ENCODE measurements around the gene PHAF1. TPM values are rescaled to one million over a fixed set of nuclear protein-coding genes. Genes with fewer than 3 reads are reported as not detected.

The PHAF1 gene
- total and polyA plus RNA-seq, 2 of the 13 experiments (the other 11 are each of a cell fraction or from before 2014, with no cell fraction given), result 48.3 to 174 TPM

DNA sequence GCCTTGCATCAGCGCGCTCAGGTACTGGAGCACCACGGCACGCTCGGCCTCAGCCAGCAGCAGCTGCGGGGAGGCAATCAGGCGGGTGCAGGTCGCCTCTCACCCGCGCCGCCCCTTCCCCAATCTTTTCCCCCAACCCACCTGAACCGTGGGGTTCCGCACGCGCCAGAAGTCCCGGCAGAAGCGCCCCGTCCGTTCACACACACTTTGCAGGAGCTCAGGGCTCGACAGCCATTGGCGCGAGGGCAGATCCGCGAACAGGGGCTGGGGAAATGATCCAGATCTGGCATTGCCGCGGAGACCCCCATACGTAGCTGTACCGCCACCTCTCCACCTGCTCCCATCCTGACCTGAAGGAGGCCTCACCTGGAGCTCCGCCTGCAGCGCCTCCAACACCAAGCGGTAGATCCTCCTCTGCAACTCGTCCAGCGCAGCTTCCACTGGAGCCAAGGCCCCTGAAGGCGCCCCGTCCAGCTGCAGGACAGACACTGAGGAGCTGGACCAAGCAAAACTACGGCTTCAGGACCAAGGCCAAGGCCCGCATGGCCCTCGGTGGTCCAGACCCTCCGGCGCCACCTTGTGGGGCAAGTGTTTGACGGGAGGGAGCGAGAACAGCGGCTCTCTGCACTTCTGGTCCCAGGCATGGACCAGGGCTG is 75.4 kb downstream of the PHAF1 start (continued):
- TF ChIP-seq, protein P1, sequence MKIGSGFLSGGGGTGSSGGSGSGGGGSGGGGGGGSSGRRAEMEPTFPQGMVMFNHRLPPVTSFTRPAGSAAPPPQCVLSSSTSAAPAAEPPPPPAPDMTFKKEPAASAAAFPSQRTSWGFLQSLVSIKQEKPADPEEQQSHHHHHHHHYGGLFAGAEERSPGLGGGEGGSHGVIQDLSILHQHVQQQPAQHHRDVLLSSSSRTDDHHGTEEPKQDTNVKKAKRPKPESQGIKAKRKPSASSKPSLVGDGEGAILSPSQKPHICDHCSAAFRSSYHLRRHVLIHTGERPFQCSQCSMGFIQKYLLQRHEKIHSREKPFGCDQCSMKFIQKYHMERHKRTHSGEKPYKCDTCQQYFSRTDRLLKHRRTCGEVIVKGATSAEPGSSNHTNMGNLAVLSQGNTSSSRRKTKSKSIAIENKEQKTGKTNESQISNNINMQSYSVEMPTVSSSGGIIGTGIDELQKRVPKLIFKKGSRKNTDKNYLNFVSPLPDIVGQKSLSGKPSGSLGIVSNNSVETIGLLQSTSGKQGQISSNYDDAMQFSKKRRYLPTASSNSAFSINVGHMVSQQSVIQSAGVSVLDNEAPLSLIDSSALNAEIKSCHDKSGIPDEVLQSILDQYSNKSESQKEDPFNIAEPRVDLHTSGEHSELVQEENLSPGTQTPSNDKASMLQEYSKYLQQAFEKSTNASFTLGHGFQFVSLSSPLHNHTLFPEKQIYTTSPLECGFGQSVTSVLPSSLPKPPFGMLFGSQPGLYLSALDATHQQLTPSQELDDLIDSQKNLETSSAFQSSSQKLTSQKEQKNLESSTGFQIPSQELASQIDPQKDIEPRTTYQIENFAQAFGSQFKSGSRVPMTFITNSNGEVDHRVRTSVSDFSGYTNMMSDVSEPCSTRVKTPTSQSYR (CRISPR knock-in tag; IDR thresholded peaks at IDR 0.05; ENCODE audit: borderline replicate concordance), result peak; percentile 68
- TF ChIP-seq HES4 (CRISPR knock-in tag; IDR thresholded peaks at IDR 0.05; ENCODE audit: borderline replicate concordance) (peak; percentile 50; the same call in 1 of the 2 replicates), KLF16 (CRISPR knock-in tag; IDR thresholded peaks at IDR 0.05) (peak; percentile 86 to 99; a peak in 3 of 4 replicates), ZNF652 (CRISPR knock-in tag; IDR thresholded peaks at IDR 0.05; ENCODE audit: borderline replicate concordance, low read depth) (peak; percentile 68; the same call in 1 of the 2 replicates), SP5 (CRISPR knock-in tag; IDR thresholded peaks at IDR 0.05; ENCODE audit: borderline replicate concordance, low read depth) (peak; percentile 76), SMAD1 (CRISPR knock-in tag; IDR thresholded peaks at IDR 0.05; ENCODE audit: borderline replicate concordance, low read depth) (peak; percentile 97; the same call in 1 of the 2 replicates), ZMAT3 (CRISPR knock-in tag; conservative IDR thresholded peaks at IDR 0.05) (peak; percentile 96), ZNF703 (CRISPR knock-in tag; IDR thresholded peaks at IDR 0.05; ENCODE audit: borderline replicate concordance) (no peak)
- TF ChIP-seq, protein P2, sequence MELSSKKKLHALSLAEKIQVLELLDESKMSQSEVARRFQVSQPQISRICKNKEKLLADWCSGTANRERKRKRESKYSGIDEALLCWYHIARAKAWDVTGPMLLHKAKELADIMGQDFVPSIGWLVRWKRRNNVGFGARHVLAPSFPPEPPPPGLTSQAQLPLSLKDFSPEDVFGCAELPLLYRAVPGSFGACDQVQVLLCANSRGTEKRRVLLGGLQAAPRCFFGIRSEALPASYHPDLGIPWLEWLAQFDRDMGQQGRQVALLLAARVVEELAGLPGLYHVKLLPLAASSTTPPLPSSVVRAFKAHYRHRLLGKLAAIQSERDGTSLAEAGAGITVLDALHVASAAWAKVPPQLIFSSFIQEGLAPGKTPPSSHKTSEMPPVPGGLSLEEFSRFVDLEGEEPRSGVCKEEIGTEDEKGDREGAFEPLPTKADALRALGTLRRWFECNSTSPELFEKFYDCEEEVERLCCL (CRISPR knock-in tag; IDR thresholded peaks at IDR 0.05; ENCODE audit: borderline replicate concordance), result peak; percentile 96
- TF ChIP-seq, protein P3, sequence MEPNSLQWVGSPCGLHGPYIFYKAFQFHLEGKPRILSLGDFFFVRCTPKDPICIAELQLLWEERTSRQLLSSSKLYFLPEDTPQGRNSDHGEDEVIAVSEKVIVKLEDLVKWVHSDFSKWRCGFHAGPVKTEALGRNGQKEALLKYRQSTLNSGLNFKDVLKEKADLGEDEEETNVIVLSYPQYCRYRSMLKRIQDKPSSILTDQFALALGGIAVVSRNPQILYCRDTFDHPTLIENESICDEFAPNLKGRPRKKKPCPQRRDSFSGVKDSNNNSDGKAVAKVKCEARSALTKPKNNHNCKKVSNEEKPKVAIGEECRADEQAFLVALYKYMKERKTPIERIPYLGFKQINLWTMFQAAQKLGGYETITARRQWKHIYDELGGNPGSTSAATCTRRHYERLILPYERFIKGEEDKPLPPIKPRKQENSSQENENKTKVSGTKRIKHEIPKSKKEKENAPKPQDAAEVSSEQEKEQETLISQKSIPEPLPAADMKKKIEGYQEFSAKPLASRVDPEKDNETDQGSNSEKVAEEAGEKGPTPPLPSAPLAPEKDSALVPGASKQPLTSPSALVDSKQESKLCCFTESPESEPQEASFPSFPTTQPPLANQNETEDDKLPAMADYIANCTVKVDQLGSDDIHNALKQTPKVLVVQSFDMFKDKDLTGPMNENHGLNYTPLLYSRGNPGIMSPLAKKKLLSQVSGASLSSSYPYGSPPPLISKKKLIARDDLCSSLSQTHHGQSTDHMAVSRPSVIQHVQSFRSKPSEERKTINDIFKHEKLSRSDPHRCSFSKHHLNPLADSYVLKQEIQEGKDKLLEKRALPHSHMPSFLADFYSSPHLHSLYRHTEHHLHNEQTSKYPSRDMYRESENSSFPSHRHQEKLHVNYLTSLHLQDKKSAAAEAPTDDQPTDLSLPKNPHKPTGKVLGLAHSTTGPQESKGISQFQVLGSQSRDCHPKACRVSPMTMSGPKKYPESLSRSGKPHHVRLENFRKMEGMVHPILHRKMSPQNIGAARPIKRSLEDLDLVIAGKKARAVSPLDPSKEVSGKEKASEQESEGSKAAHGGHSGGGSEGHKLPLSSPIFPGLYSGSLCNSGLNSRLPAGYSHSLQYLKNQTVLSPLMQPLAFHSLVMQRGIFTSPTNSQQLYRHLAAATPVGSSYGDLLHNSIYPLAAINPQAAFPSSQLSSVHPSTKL (CRISPR knock-in tag; IDR thresholded peaks at IDR 0.05), result peak; percentile 74
- TF ChIP-seq, protein P4, sequence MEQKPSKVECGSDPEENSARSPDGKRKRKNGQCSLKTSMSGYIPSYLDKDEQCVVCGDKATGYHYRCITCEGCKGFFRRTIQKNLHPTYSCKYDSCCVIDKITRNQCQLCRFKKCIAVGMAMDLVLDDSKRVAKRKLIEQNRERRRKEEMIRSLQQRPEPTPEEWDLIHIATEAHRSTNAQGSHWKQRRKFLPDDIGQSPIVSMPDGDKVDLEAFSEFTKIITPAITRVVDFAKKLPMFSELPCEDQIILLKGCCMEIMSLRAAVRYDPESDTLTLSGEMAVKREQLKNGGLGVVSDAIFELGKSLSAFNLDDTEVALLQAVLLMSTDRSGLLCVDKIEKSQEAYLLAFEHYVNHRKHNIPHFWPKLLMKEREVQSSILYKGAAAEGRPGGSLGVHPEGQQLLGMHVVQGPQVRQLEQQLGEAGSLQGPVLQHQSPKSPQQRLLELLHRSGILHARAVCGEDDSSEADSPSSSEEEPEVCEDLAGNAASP (CRISPR knock-in tag; IDR thresholded peaks at IDR 0.05; ENCODE audit: borderline replicate concordance), result peak; percentile 92
- TF ChIP-seq, protein P5, sequence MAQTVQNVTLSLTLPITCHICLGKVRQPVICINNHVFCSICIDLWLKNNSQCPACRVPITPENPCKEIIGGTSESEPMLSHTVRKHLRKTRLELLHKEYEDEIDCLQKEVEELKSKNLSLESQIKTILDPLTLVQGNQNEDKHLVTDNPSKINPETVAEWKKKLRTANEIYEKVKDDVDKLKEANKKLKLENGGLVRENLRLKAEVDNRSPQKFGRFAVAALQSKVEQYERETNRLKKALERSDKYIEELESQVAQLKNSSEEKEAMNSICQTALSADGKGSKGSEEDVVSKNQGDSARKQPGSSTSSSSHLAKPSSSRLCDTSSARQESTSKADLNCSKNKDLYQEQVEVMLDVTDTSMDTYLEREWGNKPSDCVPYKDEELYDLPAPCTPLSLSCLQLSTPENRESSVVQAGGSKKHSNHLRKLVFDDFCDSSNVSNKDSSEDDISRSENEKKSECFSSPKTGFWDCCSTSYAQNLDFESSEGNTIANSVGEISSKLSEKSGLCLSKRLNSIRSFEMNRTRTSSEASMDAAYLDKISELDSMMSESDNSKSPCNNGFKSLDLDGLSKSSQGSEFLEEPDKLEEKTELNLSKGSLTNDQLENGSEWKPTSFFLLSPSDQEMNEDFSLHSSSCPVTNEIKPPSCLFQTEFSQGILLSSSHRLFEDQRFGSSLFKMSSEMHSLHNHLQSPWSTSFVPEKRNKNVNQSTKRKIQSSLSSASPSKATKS (CRISPR knock-in tag; IDR thresholded peaks at IDR 0.05), result no peak

Data from HepG2 (cell line).